ENCODE measurements around the gene KLK13. TPM values are rescaled to one million over a fixed set of nuclear protein-coding genes. Genes with fewer than 3 reads are reported as not detected.

The KLK13 gene
- total RNA-seq, 1 donor from 2014 or later = not detected

- Histone ChIP-seq H3K27ac (no peak overlapping the region), H3K4me3 (no peak overlapping the region)
Observed at GRCh38 chr19:51081476-51081875, 16.6 kb upstream of the KLK13 start.

DNA sequence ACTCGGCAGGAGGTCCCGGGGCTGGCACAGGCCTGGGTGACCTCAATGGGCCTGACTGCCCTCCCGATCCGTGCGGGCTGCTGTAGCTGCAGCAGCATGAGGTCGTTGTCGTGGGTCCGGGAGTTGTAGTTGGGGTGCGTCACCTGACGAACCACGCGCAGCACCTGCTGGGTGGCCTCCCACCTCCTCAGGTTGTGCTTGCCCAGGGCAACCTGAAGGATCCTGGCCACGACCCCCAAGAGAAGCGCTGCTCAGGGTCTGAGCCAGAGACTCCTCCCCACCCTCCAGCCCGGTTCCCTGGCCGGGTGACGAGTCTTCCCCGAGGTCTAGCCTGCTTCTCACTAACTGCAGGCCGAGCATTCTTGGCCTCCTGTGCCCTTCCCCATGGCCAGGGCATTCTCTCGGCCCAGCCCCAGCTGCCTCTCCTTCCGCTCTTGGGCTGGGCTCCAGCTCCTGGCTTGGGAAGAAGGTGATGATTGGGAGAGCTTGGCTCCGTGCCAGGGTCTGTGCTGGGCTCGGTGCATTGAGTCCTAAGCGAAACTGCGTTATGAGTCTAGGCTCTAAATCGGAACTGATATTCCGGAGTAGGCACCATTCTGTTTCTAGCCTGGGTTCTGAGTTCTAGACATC lies 14.7 kb upstream of the KLK13 start:
- no peaks in the 10 kb centered on the region for H3K9me3 Mint-ChIP-seq
- H3K4me2 ChIP-seq = no peak overlapping the region
- no peaks in the 10 kb centered on the region for H3K79me2 ChIP-seq (ENCODE audit: low read depth)
- H2AFZ ChIP-seq (replicated peaks) = no peak overlapping the region
- no peaks in the 10 kb centered on the region for H4K20me1 ChIP-seq (ENCODE audit: low read depth)
- no peak overlapping the region for H3K27ac ChIP-seq
- peaks cover 6% of the 10 kb centered on the region for H3K27me3 Mint-ChIP-seq (ENCODE audit: insufficient read depth, low read depth)
- no peaks in the 10 kb centered on the region for H3F3A ChIP-seq (ENCODE audit: low read depth)
- no peaks in the 10 kb centered on the region for H3K27me3 ChIP-seq
- no peaks in the 10 kb centered on the region for H3K36me3 Mint-ChIP-seq
- no peak overlapping the region for H3K4me3 ChIP-seq
- no peak for DNase-seq (ENCODE audit: low spot score)
- H3K36me3 ChIP-seq = no peaks in the 10 kb centered on the region
- H3K4me1 ChIP-seq = no peaks in the 10 kb centered on the region
- peaks cover 7% of the 10 kb centered on the region for H3K4me1 Mint-ChIP-seq
- no peak overlapping the region for H3K4me3 Mint-ChIP-seq
- H3K9ac ChIP-seq = no peak overlapping the region
- TF ChIP-seq EZH2 (IDR thresholded peaks at IDR 0.05) (no peak), EZH2phosphoT487 (IDR thresholded peaks at IDR 0.05) (no peak)
- TF ChIP-seq, protein P1, sequence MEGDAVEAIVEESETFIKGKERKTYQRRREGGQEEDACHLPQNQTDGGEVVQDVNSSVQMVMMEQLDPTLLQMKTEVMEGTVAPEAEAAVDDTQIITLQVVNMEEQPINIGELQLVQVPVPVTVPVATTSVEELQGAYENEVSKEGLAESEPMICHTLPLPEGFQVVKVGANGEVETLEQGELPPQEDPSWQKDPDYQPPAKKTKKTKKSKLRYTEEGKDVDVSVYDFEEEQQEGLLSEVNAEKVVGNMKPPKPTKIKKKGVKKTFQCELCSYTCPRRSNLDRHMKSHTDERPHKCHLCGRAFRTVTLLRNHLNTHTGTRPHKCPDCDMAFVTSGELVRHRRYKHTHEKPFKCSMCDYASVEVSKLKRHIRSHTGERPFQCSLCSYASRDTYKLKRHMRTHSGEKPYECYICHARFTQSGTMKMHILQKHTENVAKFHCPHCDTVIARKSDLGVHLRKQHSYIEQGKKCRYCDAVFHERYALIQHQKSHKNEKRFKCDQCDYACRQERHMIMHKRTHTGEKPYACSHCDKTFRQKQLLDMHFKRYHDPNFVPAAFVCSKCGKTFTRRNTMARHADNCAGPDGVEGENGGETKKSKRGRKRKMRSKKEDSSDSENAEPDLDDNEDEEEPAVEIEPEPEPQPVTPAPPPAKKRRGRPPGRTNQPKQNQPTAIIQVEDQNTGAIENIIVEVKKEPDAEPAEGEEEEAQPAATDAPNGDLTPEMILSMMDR (IDR thresholded peaks at IDR 0.05) = no peak
- no peaks in the 10 kb centered on the region for H3K9me3 ChIP-seq (ENCODE audit: low read depth)
- no peak overlapping the region for H3K27ac Mint-ChIP-seq

More at GRCh38 chr19:51081476-51081875, 16.6 kb upstream of the KLK13 start:
- DNase-seq (ENCODE audit: low spot score) = no peak
- Mint-ChIP-seq H3K9me3 (no peaks in the 10 kb centered on the region), H3K4me1 (peaks cover 7% of the 10 kb centered on the region), H3K4me3 (no peak overlapping the region), H3K36me3 (no peaks in the 10 kb centered on the region), H3K27me3 (ENCODE audit: insufficient read depth, low read depth) (peaks cover 8% of the 10 kb centered on the region), H3K27ac (no peak overlapping the region)
- Histone ChIP-seq H3F3A (ENCODE audit: low read depth) (no peaks in the 10 kb centered on the region), H3K4me1 (no peaks in the 10 kb centered on the region), H3K36me3 (no peaks in the 10 kb centered on the region), H3K27me3 (no peaks in the 10 kb centered on the region), H2AFZ (replicated peaks) (no peak overlapping the region), H3K4me2 (no peak overlapping the region), H3K79me2 (ENCODE audit: low read depth) (no peaks in the 10 kb centered on the region), H3K9me3 (ENCODE audit: low read depth) (no peaks in the 10 kb centered on the region), H4K20me1 (ENCODE audit: low read depth) (no peaks in the 10 kb centered on the region), H3K9ac (no peak overlapping the region)
- TF ChIP-seq EZH2phosphoT487 (IDR thresholded peaks at IDR 0.05) = no peak
- TF ChIP-seq, protein P1 (IDR thresholded peaks at IDR 0.05) = no peak
- no peak for TF ChIP-seq EZH2 (IDR thresholded peaks at IDR 0.05)

DNA sequence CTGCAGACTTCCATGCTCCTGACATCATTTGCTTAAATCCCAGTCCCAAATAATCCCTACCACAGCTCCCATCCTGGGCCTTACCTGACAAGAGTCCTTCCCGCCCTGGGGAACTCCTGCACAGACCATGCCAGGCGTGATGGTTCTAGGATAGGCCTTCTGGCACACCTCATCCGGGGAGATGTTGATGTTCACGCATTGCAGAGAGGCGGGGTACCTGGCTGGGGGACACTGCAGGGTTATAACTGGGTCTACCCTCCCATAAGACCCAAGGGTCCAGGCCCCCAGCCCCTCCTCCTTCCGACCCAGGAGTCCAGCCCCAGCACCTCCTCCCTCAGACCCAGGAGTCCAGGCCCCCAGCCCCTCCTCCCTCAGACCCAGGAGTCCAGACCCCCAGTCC lies 13.8 kb upstream of the KLK13 start:
- Histone ChIP-seq H2AFZ (replicated peaks) (no peak overlapping the region), H3K4me3 (no peak overlapping the region), H3K27me3 (no peaks in the 10 kb centered on the region), H3K9me3 (ENCODE audit: low read depth) (no peaks in the 10 kb centered on the region), H4K20me1 (ENCODE audit: low read depth) (no peaks in the 10 kb centered on the region), H3K79me2 (ENCODE audit: low read depth) (no peaks in the 10 kb centered on the region), H3K4me2 (no peak overlapping the region), H3K27ac (no peak overlapping the region), H3K4me1 (no peaks in the 10 kb centered on the region), H3K36me3 (no peaks in the 10 kb centered on the region), H3F3A (ENCODE audit: low read depth) (no peaks in the 10 kb centered on the region), H3K9ac (no peak overlapping the region)
- Mint-ChIP-seq H3K4me3 (no peak overlapping the region), H3K36me3 (no peaks in the 10 kb centered on the region), H3K9me3 (peaks cover 4% of the 10 kb centered on the region), H3K27ac (no peak overlapping the region), H3K27me3 (ENCODE audit: insufficient read depth, low read depth) (peaks cover 5% of the 10 kb centered on the region), H3K4me1 (peaks cover 7% of the 10 kb centered on the region)
- no peak for TF ChIP-seq EZH2 (IDR thresholded peaks at IDR 0.05)
- TF ChIP-seq EZH2phosphoT487 (IDR thresholded peaks at IDR 0.05) = no peak
- TF ChIP-seq, protein P1 (IDR thresholded peaks at IDR 0.05) = no peak
- DNase-seq (ENCODE audit: low spot score) = no peak

Measured in neural progenitor cell (in vitro differentiated cells).